HL-60 (cell line): Measurements from ENCODE around the gene DIDO1.

Experiments
- DNase-seq, 2 experiments: peaks; one replicate each; pipeline ENCODE4 v3.0.0-alpha.2; 2010 to 2020; ENCODE audit warnings: low read depth in 1 of 2, low spot score in 1 of 2
- H3K27ac ChIP-seq: fragments of 250-450 bp; sonication (Bioruptor Pico); replicated peaks from 2 replicates; pipeline ENCODE4 v1.5.1; 2020; ENCODE audit warnings: mild to moderate bottlenecking, moderate library complexity
- H3K27me3 ChIP-seq: fragments of 250-450 bp; sonication (Bioruptor Pico); 2 replicates; pipeline ENCODE4 v1.5.1; 2021; ENCODE audit warnings: mild to moderate bottlenecking, moderate library complexity; ENCODE audit not compliant: insufficient read depth, poor library complexity, severe bottlenecking
- H3K4me3 ChIP-seq: replicated peaks from 2 replicates; pipeline ENCODE4 v1.5.1; 2011; ENCODE audit warnings: mild to moderate bottlenecking, control low read depth, low read length; ENCODE audit not compliant: insufficient read depth
- GABPA ChIP-seq: IDR thresholded peaks from 2 replicates; pipeline ENCODE4 v1.6.1; 2012; ENCODE audit warnings: low read depth
- POLR2AphosphoS5 ChIP-seq: IDR thresholded peaks from 2 replicates; pipeline ENCODE4 v1.6.1; 2012; ENCODE audit warnings: low read depth
- SPI1 ChIP-seq: IDR thresholded peaks from 2 replicates; pipeline ENCODE4 v1.6.1; 2012; ENCODE audit warnings: low read depth, mild to moderate bottlenecking, borderline replicate concordance
- TF ChIP-seq, protein P1 (sequence below): IDR thresholded peaks from 2 replicates; pipeline ENCODE4 v1.6.1; 2012; ENCODE audit warnings: low read depth; ENCODE audit not compliant: insufficient replicate concordance
- TF ChIP-seq, protein P2 (sequence below): IDR thresholded peaks from one replicate; pipeline ENCODE4 v1.5.1; 2011; ENCODE audit warnings: low read length, control low read depth, inconsistent platforms; ENCODE audit not compliant: insufficient read depth

The DIDO1 gene

DNA sequence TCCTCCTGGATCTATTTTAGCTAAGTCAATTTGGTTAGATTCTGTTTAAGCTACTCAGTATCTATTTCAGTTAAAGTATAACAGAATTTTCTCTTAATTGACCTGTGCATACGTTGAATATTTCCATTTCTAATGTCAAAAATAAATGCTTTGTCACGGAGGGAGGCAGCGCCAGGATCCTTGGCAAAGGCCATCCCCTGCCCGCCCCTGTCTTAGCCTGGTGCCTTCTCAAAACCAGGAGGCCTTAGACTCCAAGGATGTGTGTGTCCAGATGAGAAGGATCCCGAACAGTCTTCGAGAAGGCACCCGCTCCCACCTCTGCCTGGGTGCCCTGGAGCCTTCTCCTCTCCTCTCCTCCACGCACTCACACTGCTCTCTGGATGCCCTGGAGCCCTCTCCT lies 87.0 kb downstream of the DIDO1 start:
- Histone ChIP-seq H3K27ac (peak overlapping the region; percentile 85), H3K4me3 (no peak overlapping the region), H3K27me3 (no peaks in the 10 kb centered on the region)
- no peak for DNase-seq
- TF ChIP-seq GABPA (no peak), SPI1 (no peak), POLR2AphosphoS5 (no peak)
- TF ChIP-seq, protein P1, sequence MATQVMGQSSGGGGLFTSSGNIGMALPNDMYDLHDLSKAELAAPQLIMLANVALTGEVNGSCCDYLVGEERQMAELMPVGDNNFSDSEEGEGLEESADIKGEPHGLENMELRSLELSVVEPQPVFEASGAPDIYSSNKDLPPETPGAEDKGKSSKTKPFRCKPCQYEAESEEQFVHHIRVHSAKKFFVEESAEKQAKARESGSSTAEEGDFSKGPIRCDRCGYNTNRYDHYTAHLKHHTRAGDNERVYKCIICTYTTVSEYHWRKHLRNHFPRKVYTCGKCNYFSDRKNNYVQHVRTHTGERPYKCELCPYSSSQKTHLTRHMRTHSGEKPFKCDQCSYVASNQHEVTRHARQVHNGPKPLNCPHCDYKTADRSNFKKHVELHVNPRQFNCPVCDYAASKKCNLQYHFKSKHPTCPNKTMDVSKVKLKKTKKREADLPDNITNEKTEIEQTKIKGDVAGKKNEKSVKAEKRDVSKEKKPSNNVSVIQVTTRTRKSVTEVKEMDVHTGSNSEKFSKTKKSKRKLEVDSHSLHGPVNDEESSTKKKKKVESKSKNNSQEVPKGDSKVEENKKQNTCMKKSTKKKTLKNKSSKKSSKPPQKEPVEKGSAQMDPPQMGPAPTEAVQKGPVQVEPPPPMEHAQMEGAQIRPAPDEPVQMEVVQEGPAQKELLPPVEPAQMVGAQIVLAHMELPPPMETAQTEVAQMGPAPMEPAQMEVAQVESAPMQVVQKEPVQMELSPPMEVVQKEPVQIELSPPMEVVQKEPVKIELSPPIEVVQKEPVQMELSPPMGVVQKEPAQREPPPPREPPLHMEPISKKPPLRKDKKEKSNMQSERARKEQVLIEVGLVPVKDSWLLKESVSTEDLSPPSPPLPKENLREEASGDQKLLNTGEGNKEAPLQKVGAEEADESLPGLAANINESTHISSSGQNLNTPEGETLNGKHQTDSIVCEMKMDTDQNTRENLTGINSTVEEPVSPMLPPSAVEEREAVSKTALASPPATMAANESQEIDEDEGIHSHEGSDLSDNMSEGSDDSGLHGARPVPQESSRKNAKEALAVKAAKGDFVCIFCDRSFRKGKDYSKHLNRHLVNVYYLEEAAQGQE: no peak
- TF ChIP-seq, protein P2, sequence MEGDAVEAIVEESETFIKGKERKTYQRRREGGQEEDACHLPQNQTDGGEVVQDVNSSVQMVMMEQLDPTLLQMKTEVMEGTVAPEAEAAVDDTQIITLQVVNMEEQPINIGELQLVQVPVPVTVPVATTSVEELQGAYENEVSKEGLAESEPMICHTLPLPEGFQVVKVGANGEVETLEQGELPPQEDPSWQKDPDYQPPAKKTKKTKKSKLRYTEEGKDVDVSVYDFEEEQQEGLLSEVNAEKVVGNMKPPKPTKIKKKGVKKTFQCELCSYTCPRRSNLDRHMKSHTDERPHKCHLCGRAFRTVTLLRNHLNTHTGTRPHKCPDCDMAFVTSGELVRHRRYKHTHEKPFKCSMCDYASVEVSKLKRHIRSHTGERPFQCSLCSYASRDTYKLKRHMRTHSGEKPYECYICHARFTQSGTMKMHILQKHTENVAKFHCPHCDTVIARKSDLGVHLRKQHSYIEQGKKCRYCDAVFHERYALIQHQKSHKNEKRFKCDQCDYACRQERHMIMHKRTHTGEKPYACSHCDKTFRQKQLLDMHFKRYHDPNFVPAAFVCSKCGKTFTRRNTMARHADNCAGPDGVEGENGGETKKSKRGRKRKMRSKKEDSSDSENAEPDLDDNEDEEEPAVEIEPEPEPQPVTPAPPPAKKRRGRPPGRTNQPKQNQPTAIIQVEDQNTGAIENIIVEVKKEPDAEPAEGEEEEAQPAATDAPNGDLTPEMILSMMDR: no peak

DNA sequence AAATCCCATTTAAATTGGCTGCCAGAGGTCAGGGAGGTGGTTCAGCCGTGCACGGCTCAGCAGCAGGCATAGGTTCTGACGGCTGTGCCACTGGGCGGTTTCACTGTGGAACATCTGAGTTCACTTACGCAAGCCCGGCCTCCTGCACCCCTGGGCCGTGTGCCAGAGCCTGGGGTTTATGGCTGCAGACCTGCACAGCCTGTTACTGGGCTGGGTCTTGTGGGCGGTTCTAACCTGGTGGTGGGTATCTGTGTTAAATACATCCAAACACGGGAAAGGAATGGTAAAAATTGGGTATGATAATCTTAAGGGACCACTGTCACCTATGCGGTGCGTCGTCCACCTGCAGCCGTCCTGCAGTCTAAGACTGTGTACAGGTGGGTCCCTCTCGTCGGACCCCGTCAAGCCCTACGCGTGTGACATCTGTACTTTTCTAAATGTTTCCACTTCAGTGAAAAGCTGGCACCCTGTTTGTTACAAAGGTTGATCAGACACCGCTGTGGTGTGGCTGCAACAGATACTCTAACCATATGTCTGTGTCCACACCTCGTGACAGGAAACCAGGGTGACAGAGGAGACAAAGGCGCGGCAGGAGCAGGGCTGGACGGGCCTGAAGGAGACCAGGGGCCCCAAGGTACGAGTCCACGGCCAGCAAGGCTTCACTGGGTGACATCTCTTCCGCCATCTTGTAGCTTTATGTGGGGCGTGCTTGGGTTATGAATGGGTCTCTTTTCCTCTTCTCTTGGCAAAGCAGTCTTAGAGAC lies 88.0 kb downstream of the DIDO1 start:
- DNase-seq: peak; percentile 81 to 96
- TF ChIP-seq POLR2AphosphoS5 (peak; percentile 85), SPI1 (no peak), GABPA (no peak)
- TF ChIP-seq, protein P2: no peak
- TF ChIP-seq, protein P1: no peak
- Histone ChIP-seq H3K27me3 (no peaks in the 10 kb centered on the region), H3K27ac (peak overlapping the region; percentile 85), H3K4me3 (peak overlapping the region; percentile 6)

DNA sequence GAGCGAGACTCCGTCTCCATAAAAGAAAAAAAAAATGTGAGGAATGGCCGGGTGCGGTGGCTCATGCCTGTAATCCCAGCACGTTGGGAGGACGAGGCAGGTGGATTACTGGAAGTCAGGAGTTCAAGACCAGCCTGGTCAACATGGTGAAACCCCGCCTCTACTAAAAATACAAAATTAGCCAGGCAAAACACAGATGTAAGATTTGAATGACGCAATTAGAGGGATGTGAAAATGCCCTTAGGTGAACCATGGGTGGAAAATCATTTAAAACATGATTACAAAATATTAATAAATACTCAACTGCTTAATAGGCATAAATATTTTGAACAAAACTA lies 88.5 kb downstream of the DIDO1 start:
- DNase-seq: peak in 1 of 2 experiments; percentile 49
- TF ChIP-seq SPI1: no peak
- no peak for TF ChIP-seq GABPA
- TF ChIP-seq, protein P2: no peak
- TF ChIP-seq, protein P1: no peak
- no peak for TF ChIP-seq POLR2AphosphoS5
- H3K4me3 ChIP-seq: no peak overlapping the region
- no peaks in the 10 kb centered on the region for H3K27me3 ChIP-seq
- H3K27ac ChIP-seq: peak overlapping the region; percentile 85
